Upper lobe of left lung (tissue), 6 donors: ENCODE measurements around the gene RNF38. TPM values are rescaled to one million over a fixed set of nuclear protein-coding genes. Genes with fewer than 3 reads are reported as not detected.

Experiments
- ATAC-seq, 2 donors: fragments of 200-7000 bp; cut with Tn5 transposase; one replicate each; pipeline ENCODE4 v1.9.1; 2022; ENCODE audit warnings: mild to moderate bottlenecking in 2 of 2, moderate library complexity in 2 of 2; ENCODE audit not compliant: low FRiP score in 2 of 2
- DNase-seq, 2 donors: peaks; one replicate each; pipeline ENCODE4 v3.0.0-alpha.2; 2019 to 2020
- H3K27ac ChIP-seq, 4 donors: fragments of 200-600 bp; sonication (generic); one replicate each; pipeline ENCODE4 v1.5.1; 2016 to 2019
- H3K27me3 ChIP-seq, 4 donors: fragments of 200-600 bp; sonication (generic); one replicate each; pipeline ENCODE4 v1.5.1; 2017 to 2019
- H3K36me3 ChIP-seq, 4 donors: fragments of 200-600 bp; sonication (generic); one replicate each; pipeline ENCODE4 v1.5.1; 2016 to 2019
- H3K4me1 ChIP-seq, 4 donors: fragments of 200-600 bp; sonication (generic); one replicate each; pipeline ENCODE4 v1.5.1; 2018 to 2019
- H3K4me3 ChIP-seq, 4 donors: fragments of 200-600 bp; sonication (generic); one replicate each; pipeline ENCODE4 v1.5.1; 2017 to 2019; ENCODE audit warnings: mild to moderate bottlenecking in 2 of 4, moderate library complexity in 1 of 4
- H3K9me3 ChIP-seq, 4 donors: fragments of 200-600 bp; sonication (generic); one replicate each; pipeline ENCODE4 v1.5.1; 2018 to 2019
- CTCF ChIP-seq, 6 experiments: fragments of 450-650 bp in 4 of 6; fragments of 200-600 bp in 2 of 6; sonication (generic) in 2 of 6; IDR thresholded peaks; one replicate each; pipeline ENCODE4 v1.5.1; 2016 to 2019; ENCODE audit warnings: antibody characterized with exemption in 6 of 6
- EP300 ChIP-seq, 4 donors: sonication (generic); formaldehyde crosslinking; IDR thresholded peaks; one replicate each; pipeline ENCODE4 v1.5.1; 2017; ENCODE audit warnings: antibody characterized with exemption in 4 of 4, control low read depth in 2 of 4
- POLR2A ChIP-seq, 4 donors: fragments of 450-650 bp; IDR thresholded peaks; one replicate each; pipeline ENCODE4 v1.5.1; 2016 to 2017; ENCODE audit warnings: antibody characterized with exemption in 4 of 4, mild to moderate bottlenecking in 2 of 4
- POLR2AphosphoS5 ChIP-seq, 2 donors: sonication (generic); formaldehyde crosslinking; IDR thresholded peaks; one replicate each; pipeline ENCODE4 v1.5.1; 2017; ENCODE audit warnings: antibody characterized with exemption in 2 of 2
- whole genome bisulfite sequencing, 2 donors: methylation state at CpG; one replicate each; pipeline ENCODE4 v1.1.5; 2017 to 2018; 5-methylcytosine and 5-hydroxymethylcytosine counted together
- total RNA-seq, 6 donors: library from RNA; depleted of rRNA in 4 of 6; stranded (reverse); fragments of >200 nt in 4 of 6; gene quantifications; one replicate each; pipeline versions ENCODE4 v1.1.0 to v1.2.1, GENCODE V29; 2016 to 2021
- donor health status: DM: no; HTN: no; CAD: no; lungs with moderate emphysema.
- donor health status: DM: no; HTN: yes; CAD: no; lungs with severe emphysema.

RNF38 gene
- total RNA-seq, 6 donors from 2014 or later: 17.4 to 41.9 (median 34.3) TPM

- H3K9me3 ChIP-seq: no peaks in the 10 kb centered on the region
- no peaks in the 10 kb centered on the region for H3K36me3 ChIP-seq
- H3K4me3 ChIP-seq: no peak overlapping the region
- no peak for ATAC-seq
- TF ChIP-seq POLR2AphosphoS5 (IDR thresholded peaks at IDR 0.05) (no peak), CTCF (IDR thresholded peaks at IDR 0.05) (no peak), POLR2A (IDR thresholded peaks at IDR 0.05) (no peak), EP300 (IDR thresholded peaks at IDR 0.05) (no peak)
- H3K4me1 ChIP-seq: peaks cover 3 to 12% (median 10%) of the 10 kb centered on the region in 4 donors
- 36 to 42% methylated on average over 2 of the region's 2 CpGs for WGBS, 2 donors
- H3K27me3 ChIP-seq: no peaks in the 10 kb centered on the region
- H3K27ac ChIP-seq: no peak overlapping the region
- DNase-seq: peak; percentile 62 to 83
These were observed 36.8 kb upstream of the RNF38 start for GRCh38 chr9:36436909-36437308.

- no peak overlapping the region for H3K27ac ChIP-seq
- H3K36me3 ChIP-seq: peaks cover 0 to 7% (median 0%) of the 10 kb centered on the region in 4 donors
- WGBS, 2 donors: 89 to 95% methylated on average over 6 of the region's 6 CpGs
- TF ChIP-seq CTCF (IDR thresholded peaks at IDR 0.05) (no peak), POLR2A (IDR thresholded peaks at IDR 0.05) (no peak), POLR2AphosphoS5 (IDR thresholded peaks at IDR 0.05) (no peak), EP300 (IDR thresholded peaks at IDR 0.05) (no peak)
- H3K27me3 ChIP-seq: no peaks in the 10 kb centered on the region
- no peak overlapping the region for H3K4me3 ChIP-seq
- H3K4me1 ChIP-seq: peaks cover 0 to 11% (median 7%) of the 10 kb centered on the region in 4 donors
- ATAC-seq (no peak), DNase-seq (no peak)
- no peaks in the 10 kb centered on the region for H3K9me3 ChIP-seq
These were observed 33.3 kb upstream of the RNF38 start for GRCh38 chr9:36433386-36433785.

GRCh38 chr9:36431078-36431477 is 31.0 kb upstream of the RNF38 start:
- DNase-seq (no peak), ATAC-seq (no peak)
- H3K27ac ChIP-seq: no peak overlapping the region
- no peak overlapping the region for H3K4me3 ChIP-seq
- TF ChIP-seq POLR2AphosphoS5 (IDR thresholded peaks at IDR 0.05): no peak
- no peak for TF ChIP-seq CTCF (IDR thresholded peaks at IDR 0.05)
- no peaks in the 10 kb centered on the region for H3K4me1 ChIP-seq
- WGBS, 2 donors: 95% methylated on average over 4 of the region's 4 CpGs
- H3K27me3 ChIP-seq: no peaks in the 10 kb centered on the region
- H3K9me3 ChIP-seq: no peaks in the 10 kb centered on the region
- H3K36me3 ChIP-seq: peaks cover 0 to 7% (median 0%) of the 10 kb centered on the region in 4 donors

DNA sequence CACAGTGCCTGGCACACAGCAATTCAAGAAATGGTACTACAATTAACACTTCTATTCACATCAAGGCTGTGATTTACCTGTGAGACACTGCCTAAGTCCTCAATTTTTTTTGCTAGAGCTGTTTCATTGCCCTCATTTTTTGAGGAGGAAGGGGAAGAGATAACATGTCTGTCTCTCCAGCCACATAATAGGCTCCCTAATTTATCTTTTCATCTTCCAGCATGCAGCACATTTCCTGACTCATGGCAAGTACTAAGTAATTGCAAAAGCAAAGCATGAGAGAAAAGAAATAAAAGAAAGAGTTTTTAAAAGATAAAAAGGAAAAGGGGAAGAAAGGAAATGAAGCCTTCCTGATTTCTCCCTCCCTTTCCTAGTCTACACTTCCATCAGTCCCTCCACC is 26.9 kb upstream of the RNF38 start:
- ATAC-seq: no peak
- TF ChIP-seq CTCF (IDR thresholded peaks at IDR 0.05) (no peak), POLR2AphosphoS5 (IDR thresholded peaks at IDR 0.05) (no peak), EP300 (IDR thresholded peaks at IDR 0.05) (no peak), POLR2A (IDR thresholded peaks at IDR 0.05) (no peak)
- Histone ChIP-seq H3K4me3 (no peak overlapping the region), H3K36me3 (peaks cover 0 to 7% (median under 1%) of the 10 kb centered on the region in 4 donors), H3K4me1 (no peaks in the 10 kb centered on the region), H3K27me3 (no peaks in the 10 kb centered on the region), H3K27ac (no peak overlapping the region), H3K9me3 (no peaks in the 10 kb centered on the region)
- DNase-seq: no peak

- ATAC-seq: no peak
- H3K27ac ChIP-seq: no peak overlapping the region
- no peak for DNase-seq
- H3K4me3 ChIP-seq: no peak overlapping the region
- no peaks in the 10 kb centered on the region for H3K27me3 ChIP-seq
- H3K4me1 ChIP-seq: no peaks in the 10 kb centered on the region
- H3K36me3 ChIP-seq: peaks cover 0 to 7% (median 2%) of the 10 kb centered on the region in 4 donors
- TF ChIP-seq POLR2A (IDR thresholded peaks at IDR 0.05): no peak
- TF ChIP-seq CTCF (IDR thresholded peaks at IDR 0.05): no peak
- TF ChIP-seq POLR2AphosphoS5 (IDR thresholded peaks at IDR 0.05): no peak
- WGBS, 2 donors: 89 to 92% methylated on average over 5 of the region's 5 CpGs
- H3K9me3 ChIP-seq: no peaks in the 10 kb centered on the region
These were observed 26.3 kb upstream of the RNF38 start for GRCh38 chr9:36426348-36426747.
